Activated T-cell treated with anti-CD3 and anti-CD28 coated beads for 1 hour (primary cell): ENCODE results near the gene CCL3.
"Not testable (repeated sequence)": the region's sequence is repeated elsewhere in the genome, so short reads cannot be mapped to it uniquely, and the experiment has no call there.

Source experiments
- DNase-seq: peaks from one replicate; pipeline ENCODE4 v3.0.0-alpha.2; 2020; ENCODE audit warnings: low read depth

CCL3 gene

DNA sequence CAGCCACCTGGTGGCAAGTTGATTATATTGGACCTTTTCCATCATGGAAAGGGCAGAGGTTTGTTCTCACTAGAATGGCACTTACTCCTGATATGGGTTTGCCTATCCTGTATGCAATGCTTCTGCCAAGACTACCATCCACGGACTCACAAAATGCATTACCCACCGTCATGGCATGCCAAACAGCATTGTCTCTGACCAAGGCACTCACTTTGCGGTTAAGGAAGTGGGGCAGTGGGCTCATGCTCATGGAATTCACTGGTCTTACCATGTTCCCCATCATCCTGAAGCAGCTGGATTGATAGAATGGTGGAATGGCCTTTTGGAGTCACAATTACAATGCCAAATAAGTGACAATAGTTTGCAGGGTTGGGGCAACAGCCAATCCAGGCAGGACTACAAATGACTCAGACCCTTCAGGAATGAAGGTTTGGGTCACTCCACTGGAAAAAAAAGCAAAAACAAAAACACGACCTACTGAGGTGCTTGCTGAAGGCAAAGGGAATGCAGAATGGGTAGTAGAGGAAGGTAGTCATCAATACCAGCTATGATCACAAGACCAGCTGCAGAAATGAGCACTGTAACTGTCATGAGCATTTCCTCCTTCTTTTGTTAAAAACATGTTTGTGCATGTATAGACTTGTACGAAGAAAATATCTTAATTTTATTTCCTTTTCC lies 25.2 kb upstream of the CCL3 start:
- DNase-seq = not testable (repeated sequence)

DNA sequence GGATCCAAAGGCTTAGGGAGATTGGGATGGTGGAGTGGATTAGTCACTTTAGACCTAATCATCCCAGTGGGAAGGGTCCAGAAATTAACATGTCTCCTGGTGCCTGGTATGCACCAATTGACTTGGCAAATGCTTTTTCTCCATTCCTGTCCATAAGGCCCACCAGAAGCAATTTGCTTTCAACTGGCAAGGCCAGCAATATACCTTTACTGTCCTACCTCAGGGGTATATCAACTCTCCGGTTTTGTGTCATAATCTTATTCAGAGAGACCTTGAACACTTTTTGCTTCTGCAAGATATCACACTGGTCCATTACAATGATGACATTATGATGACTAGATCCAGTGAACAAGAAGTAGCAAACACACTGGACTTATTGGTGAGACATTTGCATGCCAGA lies 23.2 kb upstream of the CCL3 start:
- not testable (repeated sequence) for DNase-seq

DNA sequence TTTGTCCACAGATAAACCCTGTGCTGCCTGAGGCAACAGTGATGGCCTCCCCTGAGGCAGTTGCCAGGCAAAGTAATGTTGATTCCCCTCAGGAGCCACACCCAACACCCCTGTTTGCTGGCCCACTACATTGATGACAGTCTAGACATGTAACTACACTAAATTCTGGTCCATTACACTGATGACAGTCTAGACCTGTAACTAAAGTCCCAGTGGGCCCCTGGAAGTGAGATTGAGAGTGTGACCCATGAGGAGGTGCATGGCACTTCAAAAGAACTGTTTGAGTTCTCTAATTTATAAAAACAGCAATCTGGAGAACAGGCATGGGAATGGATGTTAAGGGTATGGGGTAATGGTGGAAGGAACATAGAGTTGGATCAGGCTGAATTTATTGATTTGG lies 22.6 kb upstream of the CCL3 start:
- DNase-seq = no peak

DNA sequence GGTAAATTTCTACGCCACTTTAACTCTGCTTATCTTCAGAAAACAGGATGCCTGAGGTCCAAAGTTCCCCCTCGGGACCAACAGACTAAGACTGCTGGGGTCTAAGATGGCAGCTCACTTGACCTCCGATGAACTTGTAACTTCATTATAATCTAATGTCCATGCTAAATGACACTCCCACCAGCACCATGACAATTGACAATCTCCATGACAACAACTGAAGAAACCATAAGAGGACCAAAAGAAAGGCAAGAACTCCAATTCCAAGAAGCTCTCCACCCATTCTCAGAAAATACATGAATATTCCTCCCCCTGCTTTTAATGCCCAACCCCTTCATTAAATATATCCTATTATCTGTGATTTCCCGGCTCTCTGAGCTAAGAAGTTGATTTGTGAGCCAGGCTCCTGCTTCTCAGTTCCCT lies 21.1 kb upstream of the CCL3 start:
- DNase-seq = no peak

DNA sequence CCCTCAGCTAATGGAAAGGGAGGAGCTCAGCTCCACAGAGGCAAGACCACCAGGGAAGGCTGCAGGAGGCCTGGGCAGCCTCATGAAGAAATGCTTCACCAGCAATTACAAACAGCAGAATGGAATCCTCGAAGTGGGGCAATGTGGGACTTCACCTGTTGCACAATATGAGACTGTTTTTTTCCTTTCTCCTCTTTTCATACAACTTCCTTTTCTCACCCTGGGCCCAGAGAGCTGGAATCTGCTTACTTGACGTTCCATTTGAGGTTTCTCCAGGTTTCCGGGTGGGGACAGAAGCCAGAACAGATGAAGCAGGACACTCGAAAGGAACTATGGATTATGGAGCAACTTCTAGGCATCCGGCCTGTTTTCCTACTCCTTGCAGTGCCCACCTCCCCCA lies 18.3 kb upstream of the CCL3 start:
- DNase-seq = not testable (repeated sequence)

DNA sequence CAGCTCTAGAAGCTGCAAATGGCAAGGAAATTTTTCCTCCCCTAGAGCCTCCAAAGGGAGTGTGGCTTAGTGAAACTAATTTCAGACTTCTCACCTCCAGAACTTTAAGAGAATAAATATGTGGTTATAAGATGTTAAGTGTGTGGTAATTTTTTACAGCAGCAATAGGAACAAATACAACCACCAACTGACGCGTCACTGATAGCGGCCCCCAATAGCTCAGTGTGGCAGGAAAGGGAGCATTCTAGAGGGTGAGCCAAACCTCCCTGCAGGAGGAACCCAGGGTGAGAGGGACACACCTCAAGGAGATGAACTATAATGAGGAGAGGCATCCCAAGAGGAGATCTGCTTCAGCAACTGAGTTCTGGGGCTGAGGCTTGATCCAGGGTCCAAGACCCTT lies 17.7 kb upstream of the CCL3 start:
- DNase-seq = no peak

DNA sequence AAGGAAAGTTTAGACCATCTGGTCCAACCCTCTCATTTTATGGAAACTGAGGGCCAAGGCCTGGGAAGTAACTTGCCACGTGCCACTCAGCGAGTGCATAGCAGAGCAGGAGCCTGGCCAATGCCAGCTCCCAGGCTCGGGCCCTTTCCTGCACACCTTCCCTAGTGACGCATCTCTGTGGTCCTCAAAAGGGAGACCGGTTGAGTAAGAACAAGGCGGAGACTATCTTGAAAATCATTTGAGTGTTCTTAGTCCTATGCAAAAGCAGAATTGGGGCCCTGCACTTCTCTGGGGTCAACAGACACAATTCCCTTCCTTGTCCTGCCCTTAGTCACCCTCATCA lies 16.5 kb upstream of the CCL3 start:
- no peak for DNase-seq

DNA sequence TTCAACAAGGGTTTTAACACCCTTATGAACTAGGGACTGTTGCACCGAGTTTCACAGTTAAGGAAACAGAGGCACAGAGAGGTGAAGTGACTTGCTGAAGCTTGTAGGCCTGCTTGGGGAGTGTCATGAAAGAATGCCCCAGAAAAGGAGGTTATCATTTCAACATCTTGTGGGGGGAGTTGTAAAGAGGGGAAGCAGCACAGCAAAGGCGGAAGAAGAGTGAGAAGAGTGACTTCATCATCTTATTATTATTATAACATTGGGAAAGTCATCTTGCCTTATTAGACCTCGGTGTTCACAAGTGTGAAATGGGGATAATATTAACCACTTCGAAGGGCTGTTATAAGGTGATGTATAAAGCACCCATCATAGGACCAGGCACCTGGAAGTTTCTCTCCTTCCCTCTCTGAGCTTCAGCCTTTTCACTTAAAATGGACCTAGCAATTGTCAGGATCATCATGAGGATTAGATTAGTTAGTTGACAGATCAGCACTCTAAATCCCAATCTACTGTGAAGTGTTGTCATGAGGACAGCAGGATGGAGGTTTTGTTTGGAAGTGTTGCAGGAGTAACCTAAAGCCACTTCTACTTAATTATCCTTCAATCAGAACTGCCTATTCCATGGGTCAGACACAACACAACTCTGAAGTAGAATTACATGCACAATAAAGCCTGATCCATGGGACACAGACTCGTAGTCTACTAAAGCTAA lies 16.0 kb upstream of the CCL3 start:
- no peak for DNase-seq

DNA sequence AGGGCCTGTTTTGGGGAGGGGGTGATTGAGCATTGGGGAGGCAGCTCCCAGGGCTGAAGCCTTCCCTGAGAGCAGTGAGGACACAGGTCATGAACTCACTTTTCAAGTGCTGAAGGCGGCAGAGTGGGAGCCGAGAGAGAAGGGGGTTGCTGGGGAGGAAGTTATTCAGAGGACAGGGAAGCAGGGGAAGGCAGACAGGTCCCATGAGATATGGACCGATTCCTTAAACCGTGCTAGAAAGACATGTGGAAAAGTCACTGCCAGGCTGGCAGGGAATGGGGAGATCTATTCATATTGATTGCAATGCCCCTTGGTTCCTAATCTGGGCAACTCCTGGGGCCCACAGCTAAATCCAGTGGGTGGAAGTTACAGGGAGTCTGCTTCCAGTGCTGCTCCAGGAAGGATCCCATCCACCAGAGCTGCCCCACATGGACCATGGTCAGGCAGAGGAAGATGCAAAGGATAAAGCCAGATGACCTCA lies 14.8 kb upstream of the CCL3 start:
- no peak for DNase-seq

DNA sequence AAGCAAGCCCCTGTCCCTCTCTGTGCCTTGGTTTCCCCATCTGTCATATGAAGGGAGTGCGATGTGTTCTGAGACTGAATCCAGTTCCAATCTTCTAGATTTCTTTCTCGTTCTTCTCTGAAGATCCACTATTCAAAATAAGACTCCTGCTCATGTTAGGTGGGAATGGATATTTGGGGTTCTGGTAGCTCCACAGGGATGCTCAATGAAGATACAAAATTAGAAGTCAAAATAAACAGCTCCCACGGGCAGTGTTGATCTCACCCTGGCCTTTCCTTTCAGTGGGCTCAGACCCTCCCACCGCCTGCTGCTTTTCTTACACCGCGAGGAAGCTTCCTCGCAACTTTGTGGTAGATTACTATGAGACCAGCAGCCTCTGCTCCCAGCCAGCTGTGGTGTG lies 14.3 kb upstream of the CCL3 start:
- not testable (repeated sequence) for DNase-seq

DNA sequence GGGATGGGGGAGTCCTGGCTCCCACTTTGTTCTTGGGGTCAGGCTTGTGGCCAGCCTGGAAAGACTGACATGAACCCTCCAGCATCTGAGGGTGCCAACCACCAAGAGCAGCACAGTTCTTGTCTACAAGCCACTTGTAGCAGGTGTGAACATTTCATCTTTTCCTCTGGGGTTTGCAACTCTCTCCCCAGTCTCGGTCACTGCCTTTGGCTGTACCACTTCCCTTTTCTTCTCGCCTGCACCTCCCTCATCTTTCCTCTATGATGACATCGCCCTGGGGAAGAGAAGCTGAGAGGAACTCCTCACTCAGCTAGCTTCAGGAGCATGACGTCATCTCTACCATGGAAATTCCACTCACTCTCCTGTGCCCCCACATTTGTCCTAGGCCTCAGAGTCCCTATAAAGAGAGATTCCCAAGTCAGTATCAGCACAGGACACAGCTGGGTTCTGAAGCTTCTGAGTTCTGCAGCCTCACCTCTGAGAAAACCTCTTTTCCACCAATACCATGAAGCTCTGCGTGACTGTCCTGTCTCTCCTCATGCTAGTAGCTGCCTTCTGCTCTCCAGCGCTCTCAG lies 13.5 kb upstream of the CCL3 start, which contains the start of gene CCL4:
Gene CCL4 (plus strand): TSS at position 427 of the 575 bp plus-strand sequence. CDS start 79 bp downstream, at position 506.
- not testable (repeated sequence) for DNase-seq

DNA sequence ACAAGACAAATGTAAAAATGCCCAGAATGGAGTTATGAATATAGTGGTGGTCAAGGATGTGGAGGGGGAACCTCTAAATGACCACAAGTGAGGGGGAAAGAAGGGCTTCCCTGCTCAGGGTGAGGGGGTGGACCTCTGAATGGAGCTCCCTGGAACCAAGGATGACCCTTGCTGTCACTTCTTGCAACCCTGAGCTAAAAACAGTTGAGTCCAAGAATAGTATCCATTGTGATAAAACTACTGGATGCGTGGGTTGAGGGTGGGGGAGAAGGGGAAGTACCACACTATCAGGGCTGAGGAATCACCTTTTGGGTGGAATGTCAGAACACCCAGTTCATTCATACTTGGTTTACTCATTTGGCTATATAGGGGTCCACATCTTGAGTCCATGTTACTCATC lies 9.1 kb upstream of the CCL3 start:
- not testable (repeated sequence) for DNase-seq

DNA sequence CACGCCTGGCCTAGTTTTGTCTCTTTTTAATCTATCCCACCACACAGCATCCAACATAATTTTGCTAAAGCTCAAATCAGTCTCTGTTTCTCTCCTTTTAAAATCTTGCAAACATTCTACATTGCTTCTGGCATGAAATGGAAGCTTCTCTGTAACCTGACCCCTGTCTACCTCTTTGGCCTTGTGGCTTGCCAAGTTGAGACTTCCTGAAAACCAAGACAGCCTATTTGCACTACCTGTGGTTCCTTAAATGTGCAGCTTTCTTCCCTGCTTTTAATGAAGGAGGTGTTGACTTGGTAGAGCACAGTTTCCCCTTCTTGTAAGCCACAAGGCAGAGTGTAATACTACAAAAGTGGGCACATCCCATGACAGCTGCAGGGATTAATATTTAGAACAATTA lies 6.0 kb upstream of the CCL3 start:
- DNase-seq = no peak

DNA sequence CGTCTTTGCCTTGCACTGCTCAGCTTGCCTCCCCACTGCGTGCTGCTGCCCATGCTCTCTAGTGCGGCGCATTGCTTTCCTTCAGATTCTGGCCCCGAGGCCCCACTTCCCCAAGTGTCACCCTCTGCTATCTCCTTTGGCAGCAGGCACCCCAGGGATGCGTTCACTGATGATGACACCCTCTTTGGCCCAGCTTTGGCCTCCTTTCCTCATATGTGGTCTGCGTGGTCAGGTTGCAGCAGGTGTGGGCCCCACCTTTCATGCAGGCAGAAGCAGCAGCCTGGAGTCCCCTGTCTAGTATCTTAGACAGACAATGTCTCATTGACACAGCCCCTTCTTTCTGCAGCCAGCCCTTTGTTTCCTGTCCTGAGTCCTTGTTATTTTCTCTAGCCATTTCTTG lies 4.8 kb upstream of the CCL3 start:
- DNase-seq = no peak

DNA sequence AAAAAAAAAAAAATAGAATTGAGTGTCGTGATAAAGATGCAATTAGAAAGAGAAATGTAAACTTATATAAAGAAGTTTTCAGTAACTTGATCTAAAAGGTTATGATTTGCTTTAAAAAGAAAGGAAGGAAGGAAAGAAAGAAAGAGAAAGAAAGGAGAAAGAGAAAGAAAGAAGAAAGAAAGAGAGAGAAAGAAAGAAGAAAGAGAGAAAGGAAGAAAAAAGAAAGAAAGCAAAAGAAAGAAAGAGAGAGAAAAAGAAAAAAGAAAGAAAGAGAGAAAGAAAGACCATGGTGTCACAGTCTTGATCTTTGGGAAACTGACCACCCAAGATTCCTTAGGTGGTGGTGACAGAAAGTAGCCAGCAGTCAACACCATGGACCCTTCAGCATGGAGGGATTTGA lies 4.3 kb upstream of the CCL3 start:
- no peak for DNase-seq

DNA sequence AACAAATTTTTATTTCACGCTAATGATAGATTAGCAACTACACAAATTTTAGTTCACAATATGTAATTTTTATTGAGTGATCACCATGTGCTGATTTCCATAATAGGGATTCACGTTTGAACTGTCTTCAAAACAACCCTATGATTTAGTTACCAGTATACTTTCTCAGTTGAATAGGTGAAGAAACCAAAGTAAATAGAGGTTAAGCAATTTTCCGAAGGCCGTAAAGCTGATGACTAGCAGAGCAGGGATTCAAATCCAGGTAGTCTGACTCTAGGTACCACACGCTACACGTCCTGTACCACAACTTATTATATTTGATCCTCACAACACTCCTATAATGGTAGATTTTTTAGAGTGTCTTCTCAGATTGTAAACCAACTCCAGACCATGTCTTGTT lies 2.8 kb upstream of the CCL3 start:
- not testable (repeated sequence) for DNase-seq

DNA sequence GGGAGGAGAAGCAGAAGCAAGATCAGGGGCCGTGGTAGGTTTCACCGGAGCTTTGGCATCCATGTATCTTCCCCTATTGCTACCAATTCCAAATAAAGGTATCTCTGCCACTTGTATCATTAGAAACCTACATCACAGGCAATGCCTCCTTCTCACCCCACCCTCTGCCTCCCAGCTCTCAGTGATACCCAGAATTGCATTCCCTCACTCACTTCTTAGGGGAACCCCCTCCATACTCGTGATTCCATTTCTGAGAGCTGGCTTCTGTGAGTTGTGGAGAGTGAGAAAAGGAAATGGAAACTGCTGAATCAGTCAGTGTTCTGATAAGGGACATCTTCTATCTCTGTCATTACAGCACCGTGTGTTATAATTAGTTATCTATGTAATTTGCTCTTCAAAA lies 2.3 kb upstream of the CCL3 start:
- no peak for DNase-seq

DNA sequence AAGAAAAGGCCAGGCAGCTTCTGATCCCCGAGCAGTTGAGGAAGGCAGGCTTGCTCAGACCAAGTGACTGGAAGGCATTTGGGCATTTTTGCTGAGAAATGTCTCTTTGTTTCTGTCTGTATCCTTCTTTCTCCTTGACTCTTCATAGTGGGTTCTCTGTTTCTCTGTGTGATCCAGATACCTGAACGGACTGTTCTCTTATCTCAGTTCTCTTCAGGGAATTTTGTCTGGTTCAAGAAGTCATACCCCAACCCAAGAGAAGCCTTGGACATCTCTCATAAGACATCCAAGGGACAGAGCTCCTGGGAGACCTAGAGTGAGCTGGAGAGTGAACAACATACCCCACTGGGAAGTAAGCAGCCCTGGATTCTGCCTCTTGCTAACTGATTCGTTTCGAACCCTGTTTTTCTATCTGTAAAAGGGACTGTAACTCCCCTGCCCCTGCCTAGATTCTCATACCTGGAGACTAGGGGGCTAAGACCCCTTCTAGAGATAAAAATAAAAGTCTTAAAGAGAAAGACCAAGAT lies 541 bp downstream of the CCL3 start:
- no peak for DNase-seq

DNA sequence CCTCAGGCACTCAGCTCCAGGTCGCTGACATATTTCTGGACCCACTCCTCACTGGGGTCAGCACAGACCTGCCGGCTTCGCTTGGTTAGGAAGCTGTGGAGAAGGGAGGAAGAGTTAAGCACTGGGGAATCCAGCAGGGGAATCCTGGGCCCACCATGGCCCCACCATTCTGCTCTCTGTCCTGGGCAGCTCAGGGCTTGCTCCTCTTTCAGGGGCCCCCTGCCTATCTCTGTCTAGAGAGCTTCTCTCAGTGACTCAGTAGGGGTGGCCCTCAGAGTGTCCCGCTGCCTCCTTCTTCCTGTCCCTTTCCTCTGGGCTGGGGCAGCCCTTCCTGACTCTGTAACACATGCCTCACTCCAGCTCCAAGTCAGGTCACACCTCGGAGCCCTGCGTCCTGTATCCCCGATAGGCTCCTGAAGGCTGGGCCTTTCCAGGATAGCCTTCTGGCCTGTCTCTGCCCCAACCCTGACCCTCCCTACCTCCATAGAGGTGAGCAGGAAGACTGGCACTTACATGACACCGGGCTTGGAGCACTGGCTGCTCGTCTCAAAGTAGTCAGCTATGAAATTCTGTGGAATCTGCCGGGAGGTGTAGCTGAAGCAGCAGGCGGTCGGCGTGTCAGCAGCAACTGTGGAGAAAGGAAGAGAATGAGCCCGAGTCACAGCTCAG lies 1.1 kb downstream of the CCL3 start:
- DNase-seq = no peak

DNA sequence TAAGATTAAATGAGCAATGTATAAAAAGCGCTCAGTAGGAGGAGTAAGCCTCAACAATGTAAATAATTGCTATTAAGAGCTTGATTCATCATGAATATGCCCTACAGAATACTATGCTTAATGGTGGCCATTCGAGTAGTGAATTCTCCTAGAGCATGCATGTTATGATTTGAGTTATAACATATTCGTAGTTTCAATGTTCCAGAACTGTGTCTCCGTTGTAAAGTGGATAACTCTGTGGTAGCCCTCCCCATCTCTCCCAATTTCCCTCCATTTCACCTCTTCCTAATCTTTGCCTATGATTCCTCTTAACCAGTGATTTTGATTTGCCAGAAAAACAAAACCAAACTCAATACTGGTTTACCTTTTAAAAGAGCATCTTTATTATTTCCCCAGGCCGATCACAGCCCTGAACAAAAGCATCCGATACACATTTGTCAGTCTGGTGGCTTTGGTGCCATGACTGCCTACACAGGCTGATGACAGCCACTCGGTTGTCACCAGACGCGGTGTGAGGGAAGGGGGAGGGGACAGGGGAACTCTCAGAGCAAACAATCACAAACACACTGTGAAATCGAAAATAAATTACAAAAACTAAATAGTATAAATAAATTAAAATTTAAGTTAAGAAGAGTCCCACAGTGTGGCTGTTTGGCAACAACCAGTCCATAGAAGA lies 1.9 kb downstream of the CCL3 start:
- DNase-seq = not testable (repeated sequence)

DNA sequence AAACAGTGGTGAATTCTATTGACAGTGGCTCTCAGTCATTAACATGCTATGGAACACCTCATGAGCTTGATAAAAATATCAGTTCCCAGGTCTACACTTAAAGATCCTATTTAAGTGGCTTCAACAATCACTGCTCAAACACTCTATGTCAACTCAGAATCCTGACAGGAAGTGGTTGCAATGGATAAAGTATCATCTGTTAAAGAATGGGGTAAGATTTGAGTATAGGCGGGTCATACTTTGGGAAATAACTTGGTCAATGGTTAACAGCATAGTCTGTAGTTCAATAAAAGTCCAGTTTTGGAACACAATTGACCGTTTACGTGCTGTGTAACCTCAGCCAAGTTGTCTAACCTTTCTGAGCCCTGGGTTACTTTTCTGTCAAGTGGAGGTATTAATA lies 2.5 kb downstream of the CCL3 start:
- not testable (repeated sequence) for DNase-seq

DNA sequence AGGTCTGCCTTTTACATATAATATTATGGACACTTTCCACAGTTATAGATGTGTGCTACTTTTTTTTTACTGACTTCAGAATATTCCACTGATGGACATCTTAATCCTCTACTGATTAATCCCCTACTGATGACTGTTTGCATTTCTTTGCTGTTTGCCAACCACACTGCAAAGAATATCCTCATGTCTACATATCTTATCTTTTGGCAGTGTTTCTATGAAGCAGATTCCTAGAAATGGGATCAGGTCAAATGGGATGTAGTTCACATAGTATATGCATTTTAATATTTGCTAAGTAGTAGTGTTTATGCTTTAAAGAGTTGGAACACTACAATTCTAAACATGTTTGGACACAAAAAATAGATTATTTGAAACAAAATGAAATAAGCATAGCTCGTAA lies 3.2 kb downstream of the CCL3 start:
- no peak for DNase-seq
